ENCODE data around the gene IBSP. TPM values are rescaled to one million over a fixed set of nuclear protein-coding genes. Genes with fewer than 3 reads are reported as not detected.

IBSP gene
- total RNA-seq, 1 experiment from 2014 or later: not detected

GRCh38 chr4:87834401-87834800, 35.0 kb downstream of the IBSP start:
- no peaks in the 10 kb centered on the region for H3K27me3 ChIP-seq (ENCODE audit: insufficient read depth, low read depth)
- H3K9me2 ChIP-seq (ENCODE audit: insufficient read depth): no peaks in the 10 kb centered on the region
- DNase-seq: no peak
- no peaks in the 10 kb centered on the region for H3K36me3 ChIP-seq (ENCODE audit: low read depth)
- no peaks in the 10 kb centered on the region for H3K79me2 ChIP-seq (ENCODE audit: low read depth)
- H3K4me2 ChIP-seq: no peak overlapping the region
- H3K4me3 ChIP-seq: no peak overlapping the region
- ChIA-PET CTCF (no interaction called here), POLR2A (ENCODE audit: unreplicated experiment) (no interaction called here)
- H3K9me3 ChIP-seq (ENCODE audit: insufficient read depth, low read depth): no peaks in the 10 kb centered on the region
- intact Hi-C loops (cut with micrococcal nuclease; ENCODE audit: unreplicated experiment): loop anchor here (10.0 kb wide), 1 partner anchor 1340 kb away; no protein-coding TSS in a partner anchor
- no peak overlapping the region for H2AFZ ChIP-seq
- no TSS peak for BruUV-seq (replicated peaks)
- no peaks in the 10 kb centered on the region for H4K20me1 ChIP-seq (ENCODE audit: insufficient read depth)
- H3K27ac ChIP-seq: no peak overlapping the region
- H3F3A ChIP-seq (ENCODE audit: insufficient read depth, low read depth): no peaks in the 10 kb centered on the region
- no peaks in the 10 kb centered on the region for H3K4me1 ChIP-seq (replicated peaks; ENCODE audit: insufficient read depth)
- TF ChIP-seq EZH2 (IDR thresholded peaks at IDR 0.05; ENCODE audit: low read depth) (no peak), CTCF (conservative IDR thresholded peaks at IDR 0.05) (no peak)

- Histone ChIP-seq H3K27me3 (ENCODE audit: insufficient read depth, low read depth) (no peaks in the 10 kb centered on the region), H3K79me2 (ENCODE audit: low read depth) (no peaks in the 10 kb centered on the region), H3K9me2 (ENCODE audit: insufficient read depth) (no peaks in the 10 kb centered on the region), H3K4me2 (no peak overlapping the region), H3K4me1 (replicated peaks; ENCODE audit: insufficient read depth) (no peaks in the 10 kb centered on the region), H3K36me3 (ENCODE audit: low read depth) (no peaks in the 10 kb centered on the region), H3K9me3 (ENCODE audit: insufficient read depth, low read depth) (no peaks in the 10 kb centered on the region), H3K27ac (no peak overlapping the region), H3K4me3 (no peak overlapping the region), H2AFZ (no peak overlapping the region), H4K20me1 (ENCODE audit: insufficient read depth) (no peaks in the 10 kb centered on the region), H3F3A (ENCODE audit: insufficient read depth, low read depth) (no peaks in the 10 kb centered on the region)
- ChIA-PET POLR2A (ENCODE audit: unreplicated experiment) (no interaction called here), CTCF (no interaction called here)
- TF ChIP-seq CTCF (conservative IDR thresholded peaks at IDR 0.05) (no peak), EZH2 (IDR thresholded peaks at IDR 0.05; ENCODE audit: low read depth) (no peak)
- no peak for DNase-seq
- BruUV-seq (replicated peaks): no TSS peak
- intact Hi-C loops (cut with micrococcal nuclease; ENCODE audit: unreplicated experiment): loop anchor here (10.0 kb wide), 1 partner anchor 1340 kb away; no protein-coding TSS in a partner anchor
Measured at GRCh38 chr4:87835197-87835596, 35.8 kb downstream of the IBSP start.

GRCh38 chr4:87835743-87836142, 36.4 kb downstream of the IBSP start:
- no peaks in the 10 kb centered on the region for H3K4me1 ChIP-seq (replicated peaks; ENCODE audit: insufficient read depth)
- no TSS peak for BruUV-seq (replicated peaks)
- H3K27me3 ChIP-seq (ENCODE audit: insufficient read depth, low read depth): no peaks in the 10 kb centered on the region
- H3K4me2 ChIP-seq: no peak overlapping the region
- H3K36me3 ChIP-seq (ENCODE audit: low read depth): no peaks in the 10 kb centered on the region
- H3F3A ChIP-seq (ENCODE audit: insufficient read depth, low read depth): no peaks in the 10 kb centered on the region
- H4K20me1 ChIP-seq (ENCODE audit: insufficient read depth): no peaks in the 10 kb centered on the region
- CTCF ChIA-PET: no interaction called here
- TF ChIP-seq EZH2 (IDR thresholded peaks at IDR 0.05; ENCODE audit: low read depth) (no peak), CTCF (conservative IDR thresholded peaks at IDR 0.05) (no peak)
- DNase-seq: no peak
- H3K4me3 ChIP-seq: no peak overlapping the region
- no peaks in the 10 kb centered on the region for H3K9me2 ChIP-seq (ENCODE audit: insufficient read depth)
- intact Hi-C loops (cut with micrococcal nuclease; ENCODE audit: unreplicated experiment): loop anchor here (10.0 kb wide), 1 partner anchor 1341 kb away; no protein-coding TSS in a partner anchor
- H2AFZ ChIP-seq: no peak overlapping the region
- H3K79me2 ChIP-seq (ENCODE audit: low read depth): no peaks in the 10 kb centered on the region
- no peaks in the 10 kb centered on the region for H3K9me3 ChIP-seq (ENCODE audit: insufficient read depth, low read depth)
- POLR2A ChIA-PET (ENCODE audit: unreplicated experiment): no interaction called here
- H3K27ac ChIP-seq: no peak overlapping the region
